ENCODE results near the gene MCF2L. TPM values are rescaled to one million over a fixed set of nuclear protein-coding genes. Genes with fewer than 3 reads are reported as not detected.

The MCF2L gene
- total and polyA plus RNA-seq, 2 experiments from 2014 or later, result 27.6 to 38.6 TPM

GRCh38 chr13:113147206-113147605 is 178.2 kb downstream of the MCF2L start:
- Histone ChIP-seq H3K27me3 (peaks cover 27% of the 10 kb centered on the region), H3K36me3 (no peaks in the 10 kb centered on the region), H3K9me3 (ENCODE audit: low read depth) (no peaks in the 10 kb centered on the region), H3K27ac (no peak overlapping the region), H3K4me1 (ENCODE audit: low read depth) (peaks cover 1% of the 10 kb centered on the region), H3K4me3 (no peak overlapping the region)
- no peak for TF ChIP-seq CTCF (IDR thresholded peaks at IDR 0.05; ENCODE audit: low read depth, low read length)
- no peak for DNase-seq (ENCODE audit: low read depth in 1 of 2, low spot score in 1 of 2)

- no peak for DNase-seq (ENCODE audit: low read depth in 1 of 2, low spot score in 1 of 2)
- TF ChIP-seq CTCF (IDR thresholded peaks at IDR 0.05; ENCODE audit: low read depth, low read length), result no peak
- Histone ChIP-seq H3K27me3 (peaks cover 33% of the 10 kb centered on the region), H3K9me3 (ENCODE audit: low read depth) (no peaks in the 10 kb centered on the region), H3K27ac (no peak overlapping the region), H3K36me3 (no peaks in the 10 kb centered on the region), H3K4me1 (ENCODE audit: low read depth) (peaks cover 12% of the 10 kb centered on the region), H3K4me3 (no peak overlapping the region)
Observed at GRCh38 chr13:113148407-113148806, 179.4 kb downstream of the MCF2L start.

GRCh38 chr13:113148940-113149503 is 180.0 kb downstream of the MCF2L start:
- TF ChIP-seq CTCF (IDR thresholded peaks at IDR 0.05; ENCODE audit: low read depth, low read length), result no peak
- Histone ChIP-seq H3K9me3 (ENCODE audit: low read depth) (no peaks in the 10 kb centered on the region), H3K4me1 (ENCODE audit: low read depth) (peaks cover 14% of the 10 kb centered on the region), H3K27ac (no peak overlapping the region), H3K27me3 (peaks cover 33% of the 10 kb centered on the region), H3K4me3 (no peak overlapping the region), H3K36me3 (no peaks in the 10 kb centered on the region)
- no peak for DNase-seq (ENCODE audit: low read depth in 1 of 2, low spot score in 1 of 2)

Other genes with a start within 250 kb of the MCF2L start
- 0.83 and 1.2 TPM in 2 replicates for gene F7, start 136.6 kb downstream of the MCF2L start, total RNA-seq
- not detected in 2 replicates for gene F7, start 136.6 kb downstream of the MCF2L start, polyA plus RNA-seq
- 5.5 and 6.6 TPM in 2 replicates for gene F10, start 153.6 kb downstream of the MCF2L start, total RNA-seq
- 4.0 and 6.6 TPM in 2 replicates for gene F10, start 153.6 kb downstream of the MCF2L start, polyA plus RNA-seq
- not detected in 2 replicates for gene PROZ, start 189.4 kb downstream of the MCF2L start, total RNA-seq
- gene PROZ, start 189.4 kb downstream of the MCF2L start, polyA plus RNA-seq, result 0.37 and 0.42 TPM in 2 replicates
- 42.7 and 57.6 TPM in 2 replicates for gene PCID2, start 239.5 kb downstream of the MCF2L start, total RNA-seq
- 52.4 and 67.0 TPM in 2 replicates for gene PCID2, start 239.5 kb downstream of the MCF2L start, polyA plus RNA-seq
- 89.3 and 127 TPM in 2 replicates for gene CUL4A, start 240.4 kb downstream of the MCF2L start, total RNA-seq
- 57.7 and 71.1 TPM in 2 replicates for gene CUL4A, start 240.4 kb downstream of the MCF2L start, polyA plus RNA-seq